HTR-8/SVneo (cell line): Measurements from ENCODE around the gene PSMB11.
"Not testable (repeated sequence)": the region's sequence is repeated elsewhere in the genome, so short reads cannot be mapped to it uniquely, and the experiment has no call there.

Experiments
- DNase-seq: peaks from one replicate; pipeline ENCODE4 v3.0.0; 2011; ENCODE audit warnings: low spot score, mixed read lengths; ENCODE audit not compliant: insufficient read length
- FAIRE-seq: peaks from 2 replicates; lab custom pipeline; 2011; peaks lifted over from hg19 to GRCh38; lab: Jason Lieb, UNC

The PSMB11 gene

GRCh38 chr14:23042162-23042965, at the start of gene PSMB11:
PSMB11 (plus strand) TSS chr14:23042212; CDS start chr14:23042226, 14 bp downstream.
- DNase-seq (no peak), FAIRE-seq (no peak)

GRCh38 chr14:22993517-22993916, 48.5 kb upstream of the PSMB11 start:
- FAIRE-seq = no peak
- DNase-seq = no peak

- no peak for FAIRE-seq
- DNase-seq = no peak
Measured at GRCh38 chr14:22994762-22995275, 47.2 kb upstream of the PSMB11 start.

- no peak for FAIRE-seq
- DNase-seq = no peak
Measured at GRCh38 chr14:22995889-22996625, 46.0 kb upstream of the PSMB11 start.

- no peak for FAIRE-seq
- no peak for DNase-seq
Measured at GRCh38 chr14:22996768-22997654, 45.0 kb upstream of the PSMB11 start.

GRCh38 chr14:22997676-22998323, 44.2 kb upstream of the PSMB11 start:
- DNase-seq = no peak
- FAIRE-seq = no peak

GRCh38 chr14:22998329-22999012, 43.5 kb upstream of the PSMB11 start:
- no peak for DNase-seq
- no peak for FAIRE-seq

- no peak for FAIRE-seq
Measured at GRCh38 chr14:23000860-23001259, 41.2 kb upstream of the PSMB11 start.

GRCh38 chr14:23002592-23002991, 39.4 kb upstream of the PSMB11 start:
- FAIRE-seq (no peak), DNase-seq (no peak)

More at GRCh38 chr14:23000860-23001259, 41.2 kb upstream of the PSMB11 start:
- no peak for DNase-seq

GRCh38 chr14:23004274-23004673, 37.7 kb upstream of the PSMB11 start:
- not testable (repeated sequence) for DNase-seq, FAIRE-seq

- DNase-seq = no peak
- FAIRE-seq = no peak
Measured at GRCh38 chr14:23005451-23006187, 36.4 kb upstream of the PSMB11 start.

- no peak for FAIRE-seq
Measured at GRCh38 chr14:23006188-23006534, 35.9 kb upstream of the PSMB11 start.

GRCh38 chr14:23006544-23007419, 35.2 kb upstream of the PSMB11 start:
- peak; percentile 77 for FAIRE-seq
- peak; percentile 93 for DNase-seq

More at GRCh38 chr14:23006188-23006534, 35.9 kb upstream of the PSMB11 start:
- no peak for DNase-seq

- DNase-seq (no peak), FAIRE-seq (no peak)
Measured at GRCh38 chr14:23008831-23009230, 33.2 kb upstream of the PSMB11 start.

- no peak for DNase-seq
- no peak for FAIRE-seq
Measured at GRCh38 chr14:23009483-23009938, 32.5 kb upstream of the PSMB11 start.

- FAIRE-seq (no peak), DNase-seq (peak; percentile 64)
Measured at GRCh38 chr14:23009939-23010726, 31.9 kb upstream of the PSMB11 start, which contains the start of gene C14orf93. C14orf93 (minus strand) TSS chr14:23010143; CDS start chr14:22999023, 11,120 bp downstream.
